ENCODE measurements around the gene HAPLN3. TPM values are rescaled to one million over a fixed set of nuclear protein-coding genes. Genes with fewer than 3 reads are reported as not detected.

Gene HAPLN3
- total RNA-seq, 1 experiment from 2014 or later = 42.4 TPM

DNA sequence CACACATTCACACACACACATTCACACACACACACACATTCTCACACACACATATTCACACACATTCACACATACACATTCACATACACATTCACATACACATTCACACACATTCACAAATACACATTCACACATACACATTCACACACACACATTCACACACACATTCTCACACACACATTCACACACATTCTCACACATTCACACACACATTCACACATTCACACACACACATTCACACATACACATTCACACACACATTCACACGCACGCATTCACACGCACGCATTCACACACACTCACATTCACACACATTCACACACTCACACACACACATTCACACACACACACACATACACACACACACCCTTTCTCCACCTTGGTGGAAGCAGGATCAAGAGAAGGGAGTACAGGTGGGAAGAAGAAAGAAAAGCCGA is 5.7 kb upstream of the HAPLN3 start:
- no peaks in the 10 kb centered on the region for H3K9me3 ChIP-seq (ENCODE audit: control insufficient read depth, low read depth, low read length)
- no peak overlapping the region for H2AK5ac ChIP-seq (ENCODE audit: insufficient read length, low read length)
- H2BK15ac ChIP-seq (ENCODE audit: low read depth, low read length) = no peak overlapping the region
- H4K91ac ChIP-seq (ENCODE audit: insufficient read length, low read depth, low read length) = no peak overlapping the region
- peaks cover 11% of the 10 kb centered on the region; the same call in 1 of the 2 replicates for H3K4me1 ChIP-seq (ENCODE audit: insufficient read depth, low read length)
- H3K14ac ChIP-seq (ENCODE audit: insufficient read depth, low read length) = no peak overlapping the region
- peaks cover 40 to 87% of the 10 kb centered on the region in 2 experiments for H3K4me1 Mint-ChIP-seq
- H3K23ac ChIP-seq (ENCODE audit: insufficient read length, low read depth, low read length) = no peak overlapping the region
- H3K18ac ChIP-seq (ENCODE audit: insufficient read length, low read depth, low read length) = no peak overlapping the region
- no peak overlapping the region for H2BK120ac ChIP-seq (ENCODE audit: low read depth, low read length, poor library complexity, severe bottlenecking)
- no peaks in the 10 kb centered on the region for H4K20me1 ChIP-seq (ENCODE audit: control insufficient read depth, insufficient read depth, insufficient read length)
- no peak overlapping the region for H3K4me3 Mint-ChIP-seq
- H4K8ac ChIP-seq (replicated peaks; ENCODE audit: insufficient read length, low read depth, low read length) = no peak overlapping the region
- H3K27me3 Mint-ChIP-seq (ENCODE audit: low read depth) = peaks cover 5% of the 10 kb centered on the region
- no CpG with 5 or more reads among the region's 5 CpGs for WGBS (ENCODE audit: extremely low coverage, insufficient read length, low lambda C conversion rate)
- no peaks in the 10 kb centered on the region for H3K27me3 ChIP-seq (ENCODE audit: insufficient read depth, low read length)
- TF ChIP-seq, protein P1, sequence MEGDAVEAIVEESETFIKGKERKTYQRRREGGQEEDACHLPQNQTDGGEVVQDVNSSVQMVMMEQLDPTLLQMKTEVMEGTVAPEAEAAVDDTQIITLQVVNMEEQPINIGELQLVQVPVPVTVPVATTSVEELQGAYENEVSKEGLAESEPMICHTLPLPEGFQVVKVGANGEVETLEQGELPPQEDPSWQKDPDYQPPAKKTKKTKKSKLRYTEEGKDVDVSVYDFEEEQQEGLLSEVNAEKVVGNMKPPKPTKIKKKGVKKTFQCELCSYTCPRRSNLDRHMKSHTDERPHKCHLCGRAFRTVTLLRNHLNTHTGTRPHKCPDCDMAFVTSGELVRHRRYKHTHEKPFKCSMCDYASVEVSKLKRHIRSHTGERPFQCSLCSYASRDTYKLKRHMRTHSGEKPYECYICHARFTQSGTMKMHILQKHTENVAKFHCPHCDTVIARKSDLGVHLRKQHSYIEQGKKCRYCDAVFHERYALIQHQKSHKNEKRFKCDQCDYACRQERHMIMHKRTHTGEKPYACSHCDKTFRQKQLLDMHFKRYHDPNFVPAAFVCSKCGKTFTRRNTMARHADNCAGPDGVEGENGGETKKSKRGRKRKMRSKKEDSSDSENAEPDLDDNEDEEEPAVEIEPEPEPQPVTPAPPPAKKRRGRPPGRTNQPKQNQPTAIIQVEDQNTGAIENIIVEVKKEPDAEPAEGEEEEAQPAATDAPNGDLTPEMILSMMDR (conservative IDR thresholded peaks at IDR 0.05) = no peak
- H2BK12ac ChIP-seq (ENCODE audit: insufficient read length, low read depth, low read length) = no peak overlapping the region
- H2BK5ac ChIP-seq (ENCODE audit: insufficient read length, low read length) = no peak overlapping the region
- no peak overlapping the region for H2BK20ac ChIP-seq (ENCODE audit: low read depth, low read length, poor library complexity, severe bottlenecking)
- no peak overlapping the region for H4K5ac ChIP-seq (ENCODE audit: insufficient read length, low read depth, low read length)
- DNase-seq = no peak
- no peak overlapping the region for H3T11ph ChIP-seq (ENCODE audit: low read length)
- no peak overlapping the region for H3K27ac ChIP-seq (ENCODE audit: insufficient read length, low read depth, low read length)
- no peaks in the 10 kb centered on the region for H3K9me3 Mint-ChIP-seq
- peaks cover 59 to 85% (median 83%) of the 10 kb centered on the region in 3 experiments for H3K36me3 Mint-ChIP-seq (ENCODE audit: insufficient read depth in 1 of 3, low read depth in 3 of 3)
- no peak overlapping the region for H2AFZ ChIP-seq (ENCODE audit: low read length)
- no peak overlapping the region for H3K4ac ChIP-seq (ENCODE audit: low read depth, low read length)
- peak overlapping the region in 1 of 3 experiments; percentile 91; a peak in 2 of 7 replicates for H3K27ac Mint-ChIP-seq
- H3K79me1 ChIP-seq (ENCODE audit: insufficient read depth, low read depth, low read length, poor library complexity, severe bottlenecking) = no peaks in the 10 kb centered on the region
- H3K23me2 ChIP-seq (ENCODE audit: insufficient read length, low read depth, low read length, poor library complexity, severe bottlenecking) = peaks cover 3% of the 10 kb centered on the region
- H3K4me2 ChIP-seq (ENCODE audit: insufficient read depth, insufficient read length, low read length) = no peak overlapping the region
- H3K79me2 ChIP-seq (ENCODE audit: insufficient read depth, low read length) = no peaks in the 10 kb centered on the region
- H3K9ac ChIP-seq (ENCODE audit: extremely low read depth, insufficient read length, low read length) = no peak overlapping the region
- H3K56ac ChIP-seq (ENCODE audit: insufficient read length, low read depth, low read length) = no peak overlapping the region
